GM23338 (cell line): Measurements from ENCODE around the gene LDHAL6A. TPM values are rescaled to one million over a fixed set of nuclear protein-coding genes. Genes with fewer than 3 reads are reported as not detected.

Experiments
- ATAC-seq: fragments of 200-7000 bp; cut with Tn5 transposase; 3 replicates; pipeline ENCODE4 v1.9.1; 2020
- DNase-seq: peaks from one replicate; pipeline ENCODE4 v3.0.0-alpha.2; 2015; ENCODE audit warnings: low spot score
- H2AFZ ChIP-seq: fragments of 200-600 bp; sonication (generic); 2 replicates; pipeline ENCODE4 v1.8.0; 2016; ENCODE audit warnings: antibody characterized with exemption, mild to moderate bottlenecking, moderate library complexity
- H3F3A ChIP-seq: fragments of 200-600 bp; sonication (generic); replicated peaks from 2 replicates; pipeline ENCODE4 v1.8.0; 2017; ENCODE audit warnings: antibody characterized with exemption, mixed run types, low read depth
- H3K27ac ChIP-seq: fragments of 200-600 bp; sonication (generic); 2 replicates; pipeline ENCODE4 v1.6.1; 2016; ENCODE audit warnings: low read depth
- H3K27me3 ChIP-seq: fragments of 200-600 bp; sonication (generic); 2 replicates; pipeline ENCODE4 v1.8.0; 2016; ENCODE audit warnings: mild to moderate bottlenecking, mixed run types, moderate library complexity; ENCODE audit not compliant: insufficient read depth
- H3K36me3 ChIP-seq: fragments of 200-600 bp; sonication (generic); 2 replicates; pipeline ENCODE4 v1.8.0; 2016; ENCODE audit warnings: mild to moderate bottlenecking; ENCODE audit not compliant: insufficient read depth
- H3K4me1 ChIP-seq: fragments of 200-600 bp; sonication (generic); 2 replicates; pipeline ENCODE4 v1.8.0; 2016; ENCODE audit warnings: mild to moderate bottlenecking, moderate library complexity; ENCODE audit not compliant: insufficient read depth
- H3K4me2 ChIP-seq: fragments of 200-600 bp; sonication (generic); 2 replicates; pipeline ENCODE4 v1.7.1; 2017; ENCODE audit warnings: mixed run types
- H3K4me3 ChIP-seq: fragments of 200-600 bp; sonication (generic); 2 replicates; pipeline ENCODE4 v1.6.1; 2016; ENCODE audit warnings: mixed run types
- H3K79me2 ChIP-seq: fragments of 200-600 bp; sonication (generic); replicated peaks from 2 replicates; pipeline ENCODE4 v1.8.0; 2017; ENCODE audit warnings: mild to moderate bottlenecking; ENCODE audit not compliant: insufficient read depth
- H3K9me2 ChIP-seq: fragments of 200-600 bp; sonication (generic); 2 replicates; pipeline ENCODE4 v1.8.0; 2017; ENCODE audit not compliant: insufficient read depth
- H4K20me1 ChIP-seq: fragments of 200-600 bp; sonication (generic); replicated peaks from 2 replicates; pipeline ENCODE4 v1.8.0; 2017; ENCODE audit warnings: mild to moderate bottlenecking; ENCODE audit not compliant: insufficient read depth
- H3K27ac Mint-ChIP-seq: 2 replicates; pipeline ENCODE4 v1.8.0; 2020; ENCODE audit warnings: inconsistent platforms, mild to moderate bottlenecking, moderate library complexity, mixed read lengths
- H3K27me3 Mint-ChIP-seq: 3 replicates; pipeline ENCODE4 v1.8.0; 2022; ENCODE audit warnings: low read depth, mild to moderate bottlenecking, moderate library complexity, mixed read lengths, inconsistent platforms; ENCODE audit not compliant: insufficient read depth, poor library complexity
- H3K36me3 Mint-ChIP-seq: 3 replicates; pipeline ENCODE4 v1.8.0; 2021; ENCODE audit warnings: low read depth, mild to moderate bottlenecking, inconsistent platforms, moderate library complexity, mixed read lengths
- H3K4me1 Mint-ChIP-seq: 3 replicates; pipeline ENCODE4 v1.8.0; 2020; ENCODE audit warnings: mild to moderate bottlenecking, inconsistent platforms, mixed read lengths
- H3K4me3 Mint-ChIP-seq: 3 replicates; pipeline ENCODE4 v1.8.0; 2021; ENCODE audit warnings: moderate library complexity, mild to moderate bottlenecking, inconsistent platforms, mixed read lengths
- H3K9me3 Mint-ChIP-seq: 3 replicates; pipeline ENCODE4 v1.8.0; 2020; ENCODE audit warnings: moderate library complexity, mild to moderate bottlenecking, inconsistent platforms, mixed read lengths
- CREB1 ChIP-seq: fragments of 250-450 bp; sonication (Bioruptor Pico); IDR thresholded peaks from 2 replicates; pipeline ENCODE4 v1.5.0; 2020; ENCODE audit warnings: low read depth, mild to moderate bottlenecking, moderate library complexity
- JUNB ChIP-seq: IDR thresholded peaks from one replicate; pipeline ENCODE4 v1.6.1; 2016; ENCODE audit warnings: antibody characterized with exemption; ENCODE audit not compliant: unreplicated experiment
- NANOG ChIP-seq: IDR thresholded peaks from 2 replicates; pipeline ENCODE4 v1.6.1; 2016; ENCODE audit warnings: antibody characterized with exemption, borderline replicate concordance
- POLR2AphosphoS5 ChIP-seq: IDR thresholded peaks from 2 replicates; pipeline ENCODE4 v1.6.1; 2016; ENCODE audit warnings: antibody characterized with exemption, low read depth
- ZNF462 ChIP-seq: fragments of 250-450 bp; sonication (Bioruptor Pico); IDR thresholded peaks from 2 replicates; pipeline ENCODE4 v1.5.0; 2020; ENCODE audit warnings: mild to moderate bottlenecking, moderate library complexity
- polyA plus RNA-seq: library from polyadenylated mRNA; unstranded; fragments of >200 nt; fragmentation: Nextera tagmentation; extraction: Ambion mirVana; gene quantifications from 2 replicates; pipeline ENCODE4 v1.2.1, GENCODE V29; 2016
- total RNA-seq: library from RNA; depleted of rRNA; stranded (reverse); fragments of >200 nt; shearing (Covaris generic); gene quantifications from 2 replicates; pipeline ENCODE4 v1.2.3, GENCODE V29; 2014
- TF ChIP-seq, protein P1 (sequence below): IDR thresholded peaks from 2 replicates; pipeline ENCODE4 v1.6.1; 2016; ENCODE audit warnings: antibody characterized with exemption

The LDHAL6A gene
- total and polyA plus RNA-seq, 2 experiments from 2014 or later = 0.10 to 0.59 TPM

- TF ChIP-seq ZNF462 (CRISPR knock-in tag) = no peak
- TF ChIP-seq, protein P1, sequence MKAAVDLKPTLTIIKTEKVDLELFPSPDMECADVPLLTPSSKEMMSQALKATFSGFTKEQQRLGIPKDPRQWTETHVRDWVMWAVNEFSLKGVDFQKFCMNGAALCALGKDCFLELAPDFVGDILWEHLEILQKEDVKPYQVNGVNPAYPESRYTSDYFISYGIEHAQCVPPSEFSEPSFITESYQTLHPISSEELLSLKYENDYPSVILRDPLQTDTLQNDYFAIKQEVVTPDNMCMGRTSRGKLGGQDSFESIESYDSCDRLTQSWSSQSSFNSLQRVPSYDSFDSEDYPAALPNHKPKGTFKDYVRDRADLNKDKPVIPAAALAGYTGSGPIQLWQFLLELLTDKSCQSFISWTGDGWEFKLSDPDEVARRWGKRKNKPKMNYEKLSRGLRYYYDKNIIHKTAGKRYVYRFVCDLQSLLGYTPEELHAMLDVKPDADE = no peak
- no peak for TF ChIP-seq POLR2AphosphoS5
- no peak for TF ChIP-seq CREB1 (CRISPR knock-in tag)
- TF ChIP-seq JUNB = no peak
- TF ChIP-seq NANOG = no peak
Observed at GRCh38 chr11:18468059-18468458, 12.4 kb downstream of the LDHAL6A start (continued).

GRCh38 chr11:18468961-18469360 lies 13.3 kb downstream of the LDHAL6A start:
- DNase-seq (no peak), ATAC-seq (no peak)
- Mint-ChIP-seq H3K4me1 (no peaks in the 10 kb centered on the region), H3K27ac (no peak overlapping the region), H3K9me3 (no peaks in the 10 kb centered on the region), H3K4me3 (no peak overlapping the region), H3K36me3 (no peaks in the 10 kb centered on the region), H3K27me3 (no peaks in the 10 kb centered on the region)
- H3K27ac ChIP-seq = no peak overlapping the region
- no peaks in the 10 kb centered on the region for H3F3A ChIP-seq
- no peak overlapping the region for H3K4me3 ChIP-seq
- no peaks in the 10 kb centered on the region for H3K79me2 ChIP-seq
- H2AFZ ChIP-seq = no peak overlapping the region
- no peaks in the 10 kb centered on the region for H4K20me1 ChIP-seq
- no peaks in the 10 kb centered on the region for H3K36me3 ChIP-seq
- H3K4me1 ChIP-seq = no peaks in the 10 kb centered on the region
- H3K9me2 ChIP-seq = no peaks in the 10 kb centered on the region
- no peaks in the 10 kb centered on the region for H3K27me3 ChIP-seq
- H3K4me2 ChIP-seq = no peak overlapping the region
- no peak for TF ChIP-seq POLR2AphosphoS5
- TF ChIP-seq ZNF462 (CRISPR knock-in tag) = no peak
- TF ChIP-seq, protein P1 = no peak
